H1 (cell line): ENCODE data around the gene CGB5. TPM values are rescaled to one million over a fixed set of nuclear protein-coding genes. Genes with fewer than 3 reads are reported as not detected.

Source experiments
- CTCF ChIA-PET: fragments of 300-600 bp; sonication (Branson Sonifier 250); formaldehyde crosslinking; loops from one replicate; lab custom pipeline; 2021; ENCODE audit not compliant: partially characterized antibody; lab: Charles Lee
- POLR2A ChIA-PET: fragments of 300-600 bp; sonication (Branson Sonifier 250); formaldehyde crosslinking; loops from one replicate; lab custom pipeline; 2021; ENCODE audit warnings: inconsistent platforms; ENCODE audit not compliant: partially characterized antibody; lab: Charles Lee
- DNase-seq, 2 experiments: peaks; one replicate each; pipeline versions ENCODE4 v3.0.0 to v3.0.0-alpha.2; 2010 to 2022; ENCODE audit warnings: low spot score in 2 of 2, low read depth in 1 of 2, mixed read lengths in 1 of 2
- FAIRE-seq: peaks from 2 replicates; lab custom pipeline; 2011; peaks lifted over from hg19 to GRCh38; lab: Jason Lieb, UNC
- H2AFZ ChIP-seq: 2 replicates; pipeline ENCODE4 v1.8.1; 2012; ENCODE audit warnings: low read length, inconsistent platforms
- H2AK5ac ChIP-seq: 2 replicates; pipeline ENCODE4 v1.6.1; 2013; ENCODE audit warnings: low read depth, low read length
- H2BK120ac ChIP-seq: replicated peaks from 2 replicates; pipeline ENCODE3; 2013; ENCODE audit warnings: low read depth, low read length, inconsistent platforms
- H2BK12ac ChIP-seq: 2 replicates; pipeline ENCODE4 v1.6.1; 2013; ENCODE audit warnings: low read depth, low read length
- H2BK15ac ChIP-seq: 2 replicates; pipeline ENCODE4 v1.6.1; 2013; ENCODE audit warnings: low read length
- H2BK20ac ChIP-seq: 2 replicates; pipeline ENCODE4 v1.6.1; 2013; ENCODE audit warnings: low read length
- H2BK5ac ChIP-seq: 2 replicates; pipeline ENCODE4 v1.6.1; 2013; ENCODE audit warnings: low read depth, low read length
- H3K14ac ChIP-seq: 2 replicates; pipeline ENCODE4 v1.6.1; 2013; ENCODE audit warnings: inconsistent platforms; ENCODE audit not compliant: insufficient read length
- H3K18ac ChIP-seq: 2 replicates; pipeline ENCODE4 v1.6.1; 2013; ENCODE audit warnings: low read length; ENCODE audit errors: extremely low read depth
- H3K23ac ChIP-seq: 2 replicates; pipeline ENCODE4 v1.6.1; 2013; ENCODE audit warnings: inconsistent platforms; ENCODE audit not compliant: insufficient read length
- H3K23me2 ChIP-seq: 2 replicates; pipeline ENCODE4 v1.6.1; 2013; ENCODE audit warnings: low read depth, low read length
- H3K27ac ChIP-seq: 2 replicates; pipeline ENCODE4 v1.6.1; 2011; ENCODE audit warnings: low read depth, low read length, inconsistent platforms
- H3K27me3 ChIP-seq, 4 experiments: replicated peaks in 1 of 4; 1 replicate in 1 of 4; 2 replicates in 3 of 4; pipeline versions ENCODE4 v1.6.1 to v1.8.1; 2011 to 2013; ENCODE audit warnings: low read length in 3 of 4, mild to moderate bottlenecking in 3 of 4, inconsistent platforms in 2 of 4, mixed read lengths in 2 of 4, moderate library complexity in 1 of 4; ENCODE audit not compliant: control insufficient read depth in 3 of 4, insufficient read depth in 3 of 4; ENCODE audit errors: extremely low read depth in 1 of 4
- H3K36me3 ChIP-seq, 4 experiments: 2 replicates each; pipeline versions ENCODE4 v1.6.1 to v1.8.1; 2011 to 2013; ENCODE audit warnings: mild to moderate bottlenecking in 4 of 4, low read length in 3 of 4, moderate library complexity in 2 of 4, control low read depth in 1 of 4, inconsistent platforms in 1 of 4; ENCODE audit not compliant: insufficient read depth in 4 of 4, control insufficient read depth in 2 of 4
- H3K4ac ChIP-seq: replicated peaks from 2 replicates; pipeline ENCODE3; 2013; ENCODE audit warnings: low read length, low read depth, mixed read lengths, inconsistent platforms; ENCODE audit not compliant: insufficient read length
- H3K4me1 ChIP-seq, 4 experiments: replicated peaks in 1 of 4; 1 replicate in 1 of 4; 2 replicates in 3 of 4; pipeline versions ENCODE4 v1.6.1 to v1.8.1; 2011 to 2013; ENCODE audit warnings: low read length in 3 of 4, inconsistent platforms in 2 of 4, mixed read lengths in 1 of 4; ENCODE audit not compliant: insufficient read depth in 4 of 4, control insufficient read depth in 3 of 4
- H3K4me2 ChIP-seq, 2 experiments: 2 replicates each; pipeline versions ENCODE4 v1.6.1 to v1.8.1; 2011 to 2013; ENCODE audit warnings: low read depth in 2 of 2, low read length in 2 of 2, control low read depth in 1 of 2, inconsistent platforms in 1 of 2, mild to moderate bottlenecking in 1 of 2; ENCODE audit not compliant: insufficient read depth in 1 of 2
- H3K4me3 ChIP-seq, 4 experiments: fragments of 200-600, 300-600 bp in 1 of 4; sonication (generic), shearing (Covaris generic), sonication (Bioruptor Twin) in 1 of 4; 2 replicates each; pipeline versions ENCODE4 v1.5.1 to v1.8.1; 2011 to 2016; ENCODE audit warnings: low read length in 4 of 4, low read depth in 3 of 4, control low read depth in 2 of 4, inconsistent platforms in 2 of 4, mild to moderate bottlenecking in 2 of 4, mixed read lengths in 1 of 4, moderate library complexity in 1 of 4; ENCODE audit not compliant: insufficient read depth in 2 of 4; ENCODE audit errors: extremely low read depth in 1 of 4
- H3K56ac ChIP-seq: replicated peaks from 2 replicates; pipeline ENCODE3; 2013; ENCODE audit warnings: low read depth, mild to moderate bottlenecking, mixed read lengths, low read length, inconsistent platforms; ENCODE audit not compliant: insufficient read length
- H3K79me1 ChIP-seq: 2 replicates; pipeline ENCODE4 v1.6.1; 2013; ENCODE audit warnings: low read depth, low read length, control low read depth
- H3K79me2 ChIP-seq, 2 experiments: 2 replicates each; pipeline versions ENCODE4 v1.6.1 to v1.8.1; 2012 to 2013; ENCODE audit warnings: low read length in 2 of 2, mild to moderate bottlenecking in 2 of 2, inconsistent platforms in 1 of 2; ENCODE audit not compliant: insufficient read depth in 2 of 2, control insufficient read depth in 1 of 2
- H3K9ac ChIP-seq, 4 experiments: replicated peaks in 1 of 4; 1 replicate in 1 of 4; 2 replicates in 3 of 4; pipeline versions ENCODE4 v1.6.1 to v1.8.1; 2011 to 2013; ENCODE audit warnings: low read depth in 3 of 4, low read length in 3 of 4, control low read depth in 2 of 4, mild to moderate bottlenecking in 2 of 4, moderate library complexity in 2 of 4, inconsistent platforms in 1 of 4; ENCODE audit errors: extremely low read depth in 1 of 4
- H3K9me3 ChIP-seq, 2 experiments: 2 replicates each; pipeline versions ENCODE4 v1.6.1 to v1.8.1; 2012 to 2013; ENCODE audit warnings: mild to moderate bottlenecking in 2 of 2, moderate library complexity in 2 of 2, control low read depth in 1 of 2, inconsistent platforms in 1 of 2, low read depth in 1 of 2, low read length in 1 of 2, mixed read lengths in 1 of 2; ENCODE audit not compliant: insufficient read depth in 2 of 2
- H4K20me1 ChIP-seq, 2 experiments: replicated peaks in 1 of 2; 2 replicates each; pipeline versions ENCODE3 to v1.8.1; 2011 to 2013; ENCODE audit warnings: inconsistent platforms in 2 of 2, low read length in 2 of 2, mild to moderate bottlenecking in 1 of 2; ENCODE audit not compliant: insufficient read depth in 2 of 2, control insufficient read depth in 1 of 2
- H4K5ac ChIP-seq: 2 replicates; pipeline ENCODE4 v1.6.1; 2013; ENCODE audit warnings: low read length, low read depth, mixed read lengths, inconsistent platforms; ENCODE audit not compliant: insufficient read length
- H4K8ac ChIP-seq: 2 replicates; pipeline ENCODE4 v1.8.0; 2013; ENCODE audit warnings: mild to moderate bottlenecking, moderate library complexity, low read length, inconsistent platforms; ENCODE audit not compliant: insufficient read depth; ENCODE audit errors: extremely low read depth
- H4K91ac ChIP-seq: replicated peaks from 2 replicates; pipeline ENCODE3; 2013; ENCODE audit warnings: low read length, mixed read lengths, inconsistent platforms; ENCODE audit not compliant: insufficient read length
- ATF3 ChIP-seq: IDR thresholded peaks from 2 replicates; pipeline ENCODE4 v1.6.1; 2011; ENCODE audit warnings: low read depth, mild to moderate bottlenecking, low read length; ENCODE audit not compliant: insufficient read depth
- FOSL1 ChIP-seq: IDR thresholded peaks from 2 replicates; pipeline ENCODE4 v1.6.1; 2011; ENCODE audit warnings: mild to moderate bottlenecking, low read depth, low read length, moderate library complexity; ENCODE audit not compliant: insufficient read depth
- RXRA ChIP-seq: IDR thresholded peaks from 2 replicates; pipeline ENCODE4 v1.6.1; 2011; ENCODE audit warnings: low read depth, mild to moderate bottlenecking, low read length, moderate library complexity; ENCODE audit not compliant: insufficient read depth
- TEAD4 ChIP-seq: IDR thresholded peaks from 2 replicates; pipeline ENCODE4 v1.6.1; 2012; ENCODE audit warnings: low read depth, low read length, inconsistent platforms, mixed read lengths
- WGBS, 2 experiments: shearing (Covaris generic) in 1 of 2; methylation state at CpG; one replicate each; pipeline versions ENCODE4 v1.1.6 to v1.1.7; 2013 to 2015; ENCODE audit warnings: low lambda C conversion rate in 2 of 2, mixed read lengths in 2 of 2, inconsistent platforms in 1 of 2, low coverage in 1 of 2, missing lambda C conversion rate in 1 of 2; ENCODE audit not compliant: insufficient replicate concordance in 2 of 2, insufficient coverage in 1 of 2, insufficient read length in 1 of 2; ENCODE audit errors: extremely low coverage in 1 of 2, missing lambda C conversion rate in 1 of 2; 5-methylcytosine and 5-hydroxymethylcytosine counted together
- polyA plus RNA-seq, 7 experiments: library from polyadenylated mRNA; depleted of rRNA in 3 of 7; stranded (reverse) in 5 of 7; unstranded in 2 of 7; fragments of >200 nt in 5 of 7; fragments of 200-250 nt in 2 of 7; gene quantifications; 1 replicate in 5 of 7; 2 replicates in 1 of 7; 4 replicates in 1 of 7; pipeline versions ENCODE4 v1.2.1 to v1.2.3, GENCODE V29; 2011 to 2013; ENCODE audit warnings: missing spikeins in 2 of 7, mixed read lengths in 2 of 7
- total RNA-seq: library from RNA; stranded (reverse); fragmentation: NEBNext Ultra II Directional; extraction: Animal tissue kit (Norgen Biotek cat#: 25700); gene quantifications from 2 replicates; pipeline ENCODE4 v1.2.1, GENCODE V29; 2021

The CGB5 gene
- total and polyA plus RNA-seq, 2 of the 8 experiments (the other 6 are each of a cell fraction or from before 2014, with no cell fraction given): 0.63 to 0.68 TPM

- peaks cover 0 to 22% (median 17%) of the 10 kb centered on the region in 4 experiments; a peak in 6 of 7 replicates for H3K4me1 ChIP-seq
- no peak overlapping the region for H3K23ac ChIP-seq
- H2AFZ ChIP-seq: no peak overlapping the region
- peak overlapping the region; percentile 88 to 90 for H3K4me2 ChIP-seq
- no peak overlapping the region for H2BK120ac ChIP-seq
- no peak overlapping the region for H2BK20ac ChIP-seq
- FAIRE-seq (no peak), DNase-seq (no peak)
- no peak overlapping the region for H3K27ac ChIP-seq
- no peak overlapping the region for H2BK5ac ChIP-seq
- no peaks in the 10 kb centered on the region for H3K9me3 ChIP-seq
- TF ChIP-seq RXRA (no peak), ATF3 (no peak), TEAD4 (peak; percentile 61; the same call in 1 of the 2 replicates), FOSL1 (no peak)
- H3K36me3 ChIP-seq: no peaks in the 10 kb centered on the region
- 72% methylated on average over 10 of the region's 10 CpGs; no CpG with 5 or more reads in 1 of the 2 experiments for WGBS, 2 experiments
- H4K5ac ChIP-seq: no peak overlapping the region
- H3K56ac ChIP-seq: no peak overlapping the region
- H3K79me2 ChIP-seq: no peaks in the 10 kb centered on the region
- peak overlapping the region; percentile 32; the same call in 1 of the 2 replicates for H3K18ac ChIP-seq
- H3K79me1 ChIP-seq: no peaks in the 10 kb centered on the region
- peak overlapping the region; percentile 59 for H4K91ac ChIP-seq
- no peak overlapping the region for H2BK15ac ChIP-seq
- CTCF ChIA-PET: interaction anchor here (0.6 kb wide), 1 partner anchor 55 kb away, joined by 4 read pairs; no protein-coding TSS in a partner anchor
- H4K8ac ChIP-seq: no peak overlapping the region; the same call in none of the 2 replicates
- H3K4ac ChIP-seq: no peak overlapping the region
- H4K20me1 ChIP-seq: peaks cover 0 to 2% of the 10 kb centered on the region in 2 experiments
- POLR2A ChIA-PET: interaction anchor here (1.2 kb wide), 1 partner anchor 46 kb away, joined by 3 read pairs; no protein-coding TSS in a partner anchor
- 0 out of 2 replicates have a peak overlapping the region, but pooled peaks have one; percentile 50 for H2BK12ac ChIP-seq
- peak overlapping the region in 3 of 4 experiments; percentile 14 to 61 (median 28); a peak in 4 of 8 replicates for H3K4me3 ChIP-seq
- H3K14ac ChIP-seq: no peak overlapping the region
- H3K9ac ChIP-seq: no peak overlapping the region
- H3K27me3 ChIP-seq: peaks cover 0 to 39% (median 33%) of the 10 kb centered on the region in 4 experiments; a peak in 6 of 7 replicates
- no peak overlapping the region for H2AK5ac ChIP-seq
- H3K23me2 ChIP-seq: peaks cover 8% of the 10 kb centered on the region
These were observed 20.5 kb downstream of the CGB5 start for GRCh38 chr19:49064029-49064629.
